Measurements from ENCODE around the gene CEP70.

Gene CEP70

DNA sequence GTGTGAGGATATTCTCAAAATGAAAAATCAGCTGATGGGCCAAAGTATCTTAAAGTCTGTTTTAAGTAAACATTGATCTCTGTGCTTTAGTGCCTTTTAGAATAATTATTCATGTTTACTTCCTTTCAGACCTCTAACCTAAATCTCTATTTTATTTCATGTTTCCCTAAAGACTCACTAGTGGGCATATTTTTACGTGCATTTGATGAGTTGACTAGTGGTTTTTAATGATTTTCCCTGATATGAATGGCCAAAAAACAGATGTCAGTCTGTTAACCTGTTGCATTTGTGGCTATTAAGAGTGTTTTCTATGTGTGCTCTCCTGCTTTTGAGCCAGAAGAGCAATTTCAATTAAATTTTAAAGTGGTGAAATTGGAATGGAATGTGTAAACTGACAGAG, 21.4 kb upstream of the CEP70 start:
- no peak for TF ChIP-seq TAF1 (IDR thresholded peaks at IDR 0.05; ENCODE audit: low read depth)
- TF ChIP-seq, protein P1, sequence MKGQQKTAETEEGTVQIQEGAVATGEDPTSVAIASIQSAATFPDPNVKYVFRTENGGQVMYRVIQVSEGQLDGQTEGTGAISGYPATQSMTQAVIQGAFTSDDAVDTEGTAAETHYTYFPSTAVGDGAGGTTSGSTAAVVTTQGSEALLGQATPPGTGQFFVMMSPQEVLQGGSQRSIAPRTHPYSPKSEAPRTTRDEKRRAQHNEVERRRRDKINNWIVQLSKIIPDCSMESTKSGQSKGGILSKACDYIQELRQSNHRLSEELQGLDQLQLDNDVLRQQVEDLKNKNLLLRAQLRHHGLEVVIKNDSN (IDR thresholded peaks at IDR 0.05): no peak
- TF ChIP-seq TCF12 (IDR thresholded peaks at IDR 0.05; ENCODE audit: low read depth): no peak
- TF ChIP-seq FOXM1 (IDR thresholded peaks at IDR 0.05; ENCODE audit: borderline replicate concordance, low read depth): no peak
- TF ChIP-seq, protein P2, sequence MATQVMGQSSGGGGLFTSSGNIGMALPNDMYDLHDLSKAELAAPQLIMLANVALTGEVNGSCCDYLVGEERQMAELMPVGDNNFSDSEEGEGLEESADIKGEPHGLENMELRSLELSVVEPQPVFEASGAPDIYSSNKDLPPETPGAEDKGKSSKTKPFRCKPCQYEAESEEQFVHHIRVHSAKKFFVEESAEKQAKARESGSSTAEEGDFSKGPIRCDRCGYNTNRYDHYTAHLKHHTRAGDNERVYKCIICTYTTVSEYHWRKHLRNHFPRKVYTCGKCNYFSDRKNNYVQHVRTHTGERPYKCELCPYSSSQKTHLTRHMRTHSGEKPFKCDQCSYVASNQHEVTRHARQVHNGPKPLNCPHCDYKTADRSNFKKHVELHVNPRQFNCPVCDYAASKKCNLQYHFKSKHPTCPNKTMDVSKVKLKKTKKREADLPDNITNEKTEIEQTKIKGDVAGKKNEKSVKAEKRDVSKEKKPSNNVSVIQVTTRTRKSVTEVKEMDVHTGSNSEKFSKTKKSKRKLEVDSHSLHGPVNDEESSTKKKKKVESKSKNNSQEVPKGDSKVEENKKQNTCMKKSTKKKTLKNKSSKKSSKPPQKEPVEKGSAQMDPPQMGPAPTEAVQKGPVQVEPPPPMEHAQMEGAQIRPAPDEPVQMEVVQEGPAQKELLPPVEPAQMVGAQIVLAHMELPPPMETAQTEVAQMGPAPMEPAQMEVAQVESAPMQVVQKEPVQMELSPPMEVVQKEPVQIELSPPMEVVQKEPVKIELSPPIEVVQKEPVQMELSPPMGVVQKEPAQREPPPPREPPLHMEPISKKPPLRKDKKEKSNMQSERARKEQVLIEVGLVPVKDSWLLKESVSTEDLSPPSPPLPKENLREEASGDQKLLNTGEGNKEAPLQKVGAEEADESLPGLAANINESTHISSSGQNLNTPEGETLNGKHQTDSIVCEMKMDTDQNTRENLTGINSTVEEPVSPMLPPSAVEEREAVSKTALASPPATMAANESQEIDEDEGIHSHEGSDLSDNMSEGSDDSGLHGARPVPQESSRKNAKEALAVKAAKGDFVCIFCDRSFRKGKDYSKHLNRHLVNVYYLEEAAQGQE (IDR thresholded peaks at IDR 0.05; ENCODE audit: low read depth): no peak
- TF ChIP-seq EP300 (IDR thresholded peaks at IDR 0.05; ENCODE audit: borderline replicate concordance): no peak
- no peak for TF ChIP-seq CEBPB (IDR thresholded peaks at IDR 0.05)
- TF ChIP-seq, protein P3, sequence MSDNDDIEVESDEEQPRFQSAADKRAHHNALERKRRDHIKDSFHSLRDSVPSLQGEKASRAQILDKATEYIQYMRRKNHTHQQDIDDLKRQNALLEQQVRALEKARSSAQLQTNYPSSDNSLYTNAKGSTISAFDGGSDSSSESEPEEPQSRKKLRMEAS (IDR thresholded peaks at IDR 0.05): no peak
- TF ChIP-seq RAD21 (IDR thresholded peaks at IDR 0.05; ENCODE audit: low read depth): no peak
- no peak for TF ChIP-seq YY1 (IDR thresholded peaks at IDR 0.05; ENCODE audit: low read depth)
- no peak for TF ChIP-seq CREB1 (IDR thresholded peaks at IDR 0.05; ENCODE audit: low read depth)
- TF ChIP-seq EGR1 (IDR thresholded peaks at IDR 0.05): no peak
- no peak for TF ChIP-seq NFIC (IDR thresholded peaks at IDR 0.05)

DNA sequence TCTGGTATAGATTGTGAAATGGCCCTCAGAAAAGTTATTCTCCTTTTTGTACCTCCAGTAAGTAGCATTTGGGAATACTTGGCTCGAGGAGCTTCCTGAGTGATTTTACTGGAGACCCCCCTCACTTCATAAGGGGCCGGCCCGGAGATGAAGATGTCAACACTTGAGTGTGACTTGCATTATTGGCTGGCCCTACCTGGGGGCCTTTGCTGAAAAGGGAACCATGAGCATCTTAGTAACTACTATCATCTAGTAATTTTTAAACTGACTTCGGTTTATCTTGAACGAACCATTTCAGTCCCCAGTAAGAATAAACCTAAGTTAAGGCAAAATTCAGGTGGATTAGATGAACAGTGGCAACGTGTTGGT, 15.8 kb upstream of the CEP70 start:
- TF ChIP-seq ZBTB7A (IDR thresholded peaks at IDR 0.05; ENCODE audit: low read depth) (no peak), CREB1 (IDR thresholded peaks at IDR 0.05; ENCODE audit: low read depth) (no peak), YY1 (IDR thresholded peaks at IDR 0.05; ENCODE audit: low read depth) (no peak), EP300 (IDR thresholded peaks at IDR 0.05; ENCODE audit: borderline replicate concordance) (no peak), NFIC (IDR thresholded peaks at IDR 0.05) (no peak), CEBPB (IDR thresholded peaks at IDR 0.05) (no peak), RAD21 (IDR thresholded peaks at IDR 0.05; ENCODE audit: low read depth) (no peak), TCF12 (IDR thresholded peaks at IDR 0.05; ENCODE audit: low read depth) (no peak), EGR1 (IDR thresholded peaks at IDR 0.05) (no peak), FOXM1 (IDR thresholded peaks at IDR 0.05; ENCODE audit: borderline replicate concordance, low read depth) (no peak), TEAD4 (IDR thresholded peaks at IDR 0.05) (no peak)
- TF ChIP-seq, protein P2 (IDR thresholded peaks at IDR 0.05; ENCODE audit: low read depth): no peak

DNA sequence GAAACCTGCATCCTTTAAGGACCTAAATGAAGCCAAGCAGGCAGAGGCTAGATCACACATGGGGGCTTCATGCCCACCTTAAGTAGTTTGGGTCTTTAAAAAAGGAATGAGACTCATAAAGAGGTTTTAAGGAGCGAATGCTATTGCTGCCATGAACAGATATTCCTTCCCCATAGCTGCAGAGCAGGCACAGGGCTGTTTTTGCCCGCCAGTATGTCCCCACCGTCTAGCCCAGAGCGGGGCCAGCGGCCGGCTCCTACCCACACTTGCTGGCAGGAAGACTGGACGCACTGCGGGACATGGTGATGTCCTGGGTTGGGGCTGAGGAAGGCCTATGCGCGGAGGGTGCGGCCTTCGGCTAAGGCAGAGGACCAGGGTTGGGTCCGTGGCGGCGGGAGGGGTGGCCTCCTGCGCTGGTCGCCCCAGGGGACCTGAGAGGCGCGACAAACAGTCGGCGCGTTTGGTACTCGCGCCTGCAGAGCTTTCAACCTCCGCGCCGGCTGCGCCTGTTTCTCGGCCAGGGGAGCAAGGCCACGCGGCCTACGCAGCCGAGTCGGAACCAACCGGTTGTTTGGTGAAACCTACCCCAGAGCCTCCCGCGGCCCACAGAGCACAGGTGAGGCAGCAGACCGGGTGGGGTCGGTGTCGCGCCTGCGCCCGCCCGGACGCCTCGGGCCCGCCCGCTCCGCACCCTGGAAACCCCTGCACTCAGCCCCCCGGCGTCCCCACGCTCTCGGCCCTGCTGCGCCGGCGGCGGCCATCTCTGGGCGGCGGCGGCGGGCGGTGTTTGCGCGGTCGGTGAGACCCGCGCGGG, 14.5 kb upstream of the CEP70 start, which contains the start of gene FAIM:
FAIM (plus strand) TSS at position 450 of the 814 bp plus-strand sequence. CDS start 10,956 bp downstream, outside the sequence.
- TF ChIP-seq TAF1 (IDR thresholded peaks at IDR 0.05; ENCODE audit: low read depth) (peak; percentile 32; the same call in 1 of the 2 replicates), YY1 (IDR thresholded peaks at IDR 0.05; ENCODE audit: low read depth) (peak; percentile 82), EP300 (IDR thresholded peaks at IDR 0.05; ENCODE audit: borderline replicate concordance) (no peak)
- TF ChIP-seq, protein P3 (IDR thresholded peaks at IDR 0.05): peak; percentile 87

DNA sequence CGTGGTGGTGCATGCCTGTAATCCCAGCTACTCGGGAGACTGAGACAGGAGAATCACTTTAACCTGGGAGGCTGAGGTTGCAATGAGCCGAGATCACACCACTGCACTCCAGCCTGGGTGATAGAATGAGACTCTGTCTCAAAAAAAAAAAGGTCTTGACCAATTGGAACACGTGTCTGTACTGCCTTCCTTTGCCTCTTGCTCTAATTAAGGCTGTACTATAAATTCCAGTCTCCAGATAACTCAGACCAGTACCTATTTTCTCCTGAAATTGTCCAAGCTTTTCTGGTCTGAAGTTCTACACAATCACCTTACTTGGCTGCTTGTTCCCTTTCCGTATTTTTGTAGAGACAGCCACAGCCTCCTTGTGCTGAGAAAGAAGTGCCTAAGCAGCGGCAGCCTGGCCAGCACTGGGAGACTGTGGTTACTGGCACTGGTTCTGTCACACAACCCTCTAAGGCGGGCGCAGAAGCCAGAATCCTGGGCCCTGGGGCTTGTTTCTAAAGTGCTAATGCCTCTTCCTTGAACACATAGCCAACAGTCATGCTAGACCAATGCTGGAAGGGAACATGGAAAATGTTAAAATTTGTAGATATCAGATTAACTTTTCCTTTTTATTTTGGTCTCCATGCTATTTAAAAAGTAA, 6.2 kb upstream of the CEP70 start:
- TF ChIP-seq, protein P1 (IDR thresholded peaks at IDR 0.05): no peak

DNA sequence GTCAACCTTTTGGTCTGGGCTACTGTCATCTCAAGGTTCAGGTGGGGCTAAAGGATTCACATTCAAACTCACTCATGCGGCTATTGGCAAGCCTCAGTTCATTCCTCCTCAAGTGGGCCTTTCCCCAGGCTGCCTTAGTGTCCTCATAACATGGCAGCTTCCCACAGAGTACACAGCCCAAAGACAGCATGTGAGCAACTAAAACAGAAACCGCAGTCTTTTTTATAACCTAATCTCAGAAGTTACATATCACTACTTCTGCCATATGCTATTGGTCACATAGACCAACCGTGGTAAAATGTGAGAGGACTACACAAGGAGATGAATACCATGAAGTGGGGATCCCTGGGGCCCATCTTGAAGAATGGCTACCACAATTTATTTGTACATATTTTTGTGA, 4.5 kb upstream of the CEP70 start:
- TF ChIP-seq EP300 (IDR thresholded peaks at IDR 0.05; ENCODE audit: borderline replicate concordance) (no peak), FOXM1 (IDR thresholded peaks at IDR 0.05; ENCODE audit: borderline replicate concordance, low read depth) (no peak), CREB1 (IDR thresholded peaks at IDR 0.05; ENCODE audit: low read depth) (no peak), YY1 (IDR thresholded peaks at IDR 0.05; ENCODE audit: low read depth) (no peak)
- TF ChIP-seq, protein P2 (IDR thresholded peaks at IDR 0.05; ENCODE audit: low read depth): no peak

Measured in Ishikawa (cell line).